ENCODE measurements around the gene EMP2.

DNA sequence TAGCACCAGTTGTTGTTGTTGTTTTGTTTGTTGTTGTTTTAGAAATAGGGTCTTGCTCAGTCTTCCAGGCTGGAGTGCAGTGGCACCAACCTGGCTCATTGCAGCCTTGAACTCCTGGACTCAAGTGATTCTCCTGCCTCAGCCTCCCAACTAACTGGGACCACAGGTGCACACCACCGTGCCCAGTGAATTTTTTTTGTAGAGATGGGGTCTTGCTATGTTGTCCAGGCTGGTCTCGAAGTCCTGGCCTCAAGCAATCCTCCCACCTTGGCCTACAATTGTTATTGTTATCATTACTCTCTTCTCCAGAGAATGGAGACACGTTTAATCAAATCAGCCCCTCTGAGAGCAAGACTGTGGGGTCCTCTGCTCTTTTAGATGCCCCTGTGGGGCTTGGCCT is 42.7 kb upstream of the EMP2 start:
- TF ChIP-seq, protein P1, sequence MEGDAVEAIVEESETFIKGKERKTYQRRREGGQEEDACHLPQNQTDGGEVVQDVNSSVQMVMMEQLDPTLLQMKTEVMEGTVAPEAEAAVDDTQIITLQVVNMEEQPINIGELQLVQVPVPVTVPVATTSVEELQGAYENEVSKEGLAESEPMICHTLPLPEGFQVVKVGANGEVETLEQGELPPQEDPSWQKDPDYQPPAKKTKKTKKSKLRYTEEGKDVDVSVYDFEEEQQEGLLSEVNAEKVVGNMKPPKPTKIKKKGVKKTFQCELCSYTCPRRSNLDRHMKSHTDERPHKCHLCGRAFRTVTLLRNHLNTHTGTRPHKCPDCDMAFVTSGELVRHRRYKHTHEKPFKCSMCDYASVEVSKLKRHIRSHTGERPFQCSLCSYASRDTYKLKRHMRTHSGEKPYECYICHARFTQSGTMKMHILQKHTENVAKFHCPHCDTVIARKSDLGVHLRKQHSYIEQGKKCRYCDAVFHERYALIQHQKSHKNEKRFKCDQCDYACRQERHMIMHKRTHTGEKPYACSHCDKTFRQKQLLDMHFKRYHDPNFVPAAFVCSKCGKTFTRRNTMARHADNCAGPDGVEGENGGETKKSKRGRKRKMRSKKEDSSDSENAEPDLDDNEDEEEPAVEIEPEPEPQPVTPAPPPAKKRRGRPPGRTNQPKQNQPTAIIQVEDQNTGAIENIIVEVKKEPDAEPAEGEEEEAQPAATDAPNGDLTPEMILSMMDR (IDR thresholded peaks at IDR 0.05; ENCODE audit: low read depth, low read length), result no peak
- no peak for TF ChIP-seq EZH2phosphoT487 (IDR thresholded peaks at IDR 0.05; ENCODE audit: low read depth)

Measured in OCI-LY3 (cell line).